Activated B cell treated with CpG ODN at 0.5 μM for 24 hours (primary cell): ENCODE measurements around the gene TBC1D22A. TPM values are rescaled to one million over a fixed set of nuclear protein-coding genes. Genes with fewer than 3 reads are reported as not detected.

ENCODE experiments used
- ATAC-seq: fragments of 200-7000 bp; cut with Tn5 transposase; one replicate; pipeline ENCODE4 v1.10.0; 2021; ENCODE audit warnings: low read depth, mild to moderate bottlenecking, moderate library complexity
- CTCF ChIA-PET: fragments of 350-600 bp; sonication (Branson Sonifier 250); formaldehyde crosslinking; loops from one replicate; lab custom pipeline; 2021; ENCODE audit warnings: antibody characterized with exemption; lab: Charles Lee
- POLR2A ChIA-PET: fragments of 350-600 bp; sonication (Branson Sonifier 250); formaldehyde crosslinking; loops from one replicate; lab custom pipeline; 2021; ENCODE audit warnings: antibody characterized with exemption; lab: Charles Lee
- DNase-seq: peaks from one replicate; pipeline ENCODE4 v3.0.0; 2022
- H3K27ac Mint-ChIP-seq: one replicate; pipeline ENCODE4 v1.8.0; 2020; ENCODE audit warnings: mixed read lengths
- H3K27me3 Mint-ChIP-seq: one replicate; pipeline ENCODE4 v1.8.0; 2021; ENCODE audit warnings: mixed read lengths
- H3K36me3 Mint-ChIP-seq: one replicate; pipeline ENCODE4 v1.8.0; 2021; ENCODE audit warnings: low read depth, mixed read lengths
- H3K4me1 Mint-ChIP-seq: one replicate; pipeline ENCODE4 v1.8.0; 2021; ENCODE audit warnings: mixed read lengths
- H3K4me3 Mint-ChIP-seq: one replicate; pipeline ENCODE4 v1.8.0; 2020; ENCODE audit warnings: mild to moderate bottlenecking, mixed read lengths
- H3K9me3 Mint-ChIP-seq: one replicate; pipeline ENCODE4 v1.8.0; 2020; ENCODE audit warnings: mixed read lengths
- CTCF ChIP-seq: fragments of 200-600 bp; IDR thresholded peaks from one replicate; pipeline ENCODE4 v1.8.0; 2022; ENCODE audit warnings: antibody characterized with exemption, mild to moderate bottlenecking
- intact Hi-C: fragments of 100-400 bp; cut with micrococcal nuclease; formaldehyde crosslinking; loops from one replicate; pipeline ENCODE4 v1.15.1; 2024
- total RNA-seq: library from RNA; stranded (reverse); gene quantifications from 2 replicates; pipeline ENCODE4 v1.2.3, GENCODE V29; 2022

The TBC1D22A gene
- total RNA-seq, 1 donor from 2014 or later, result 85.9 TPM

- CTCF ChIA-PET, result no interaction called here
- POLR2A ChIA-PET, result no interaction called here
- H3K4me3 Mint-ChIP-seq, result no peak overlapping the region
- H3K36me3 Mint-ChIP-seq, result peaks cover 78% of the 10 kb centered on the region
- TF ChIP-seq CTCF, result no peak
- no peak overlapping the region for H3K27ac Mint-ChIP-seq
- H3K4me1 Mint-ChIP-seq, result peaks cover 2% of the 10 kb centered on the region
- no peaks in the 10 kb centered on the region for H3K27me3 Mint-ChIP-seq
- H3K9me3 Mint-ChIP-seq, result no peaks in the 10 kb centered on the region
- no peak for ATAC-seq
- no peak for DNase-seq
- intact Hi-C loops, result no loop called here
Measured at GRCh38 chr22:46991666-46992065, 229.2 kb downstream of the TBC1D22A start.

- intact Hi-C loops, result no loop called here
- H3K9me3 Mint-ChIP-seq, result no peaks in the 10 kb centered on the region
- POLR2A ChIA-PET, result no interaction called here
- peaks cover 77% of the 10 kb centered on the region for H3K36me3 Mint-ChIP-seq
- TF ChIP-seq CTCF, result no peak
- no peak for DNase-seq
- no peaks in the 10 kb centered on the region for H3K27me3 Mint-ChIP-seq
- peaks cover 2% of the 10 kb centered on the region for H3K4me1 Mint-ChIP-seq
- H3K27ac Mint-ChIP-seq, result no peak overlapping the region
- H3K4me3 Mint-ChIP-seq, result no peak overlapping the region
- no peak for ATAC-seq
- CTCF ChIA-PET, result no interaction called here
Measured at GRCh38 chr22:46992121-46992731, 229.8 kb downstream of the TBC1D22A start.

- no peak overlapping the region for H3K4me3 Mint-ChIP-seq
- ChIA-PET POLR2A (no interaction called here), CTCF (no interaction called here)
- H3K27me3 Mint-ChIP-seq, result no peaks in the 10 kb centered on the region
- ATAC-seq (no peak), DNase-seq (no peak)
- intact Hi-C loops, result no loop called here
- no peaks in the 10 kb centered on the region for H3K9me3 Mint-ChIP-seq
- TF ChIP-seq CTCF, result no peak
- peaks cover 3% of the 10 kb centered on the region for H3K4me1 Mint-ChIP-seq
- no peak overlapping the region for H3K27ac Mint-ChIP-seq
- H3K36me3 Mint-ChIP-seq, result peaks cover 86% of the 10 kb centered on the region
Measured at GRCh38 chr22:46993633-46994032, 231.2 kb downstream of the TBC1D22A start.

- ATAC-seq (no peak), DNase-seq (no peak)
- Mint-ChIP-seq H3K9me3 (no peaks in the 10 kb centered on the region), H3K4me3 (no peak overlapping the region), H3K27me3 (no peaks in the 10 kb centered on the region), H3K4me1 (peaks cover 5% of the 10 kb centered on the region), H3K36me3 (peaks cover 87% of the 10 kb centered on the region), H3K27ac (no peak overlapping the region)
- intact Hi-C loops, result no loop called here
- no peak for TF ChIP-seq CTCF
- CTCF ChIA-PET, result no interaction called here
- POLR2A ChIA-PET, result no interaction called here
Measured at GRCh38 chr22:46994265-46994664, 231.8 kb downstream of the TBC1D22A start.

GRCh38 chr22:46994983-46995382, 232.5 kb downstream of the TBC1D22A start:
- ATAC-seq (no peak), DNase-seq (no peak)
- H3K36me3 Mint-ChIP-seq, result peaks cover 88% of the 10 kb centered on the region
- no peak overlapping the region for H3K4me3 Mint-ChIP-seq
- CTCF ChIA-PET, result no interaction called here
- peaks cover 8% of the 10 kb centered on the region for H3K4me1 Mint-ChIP-seq
- no peak overlapping the region for H3K27ac Mint-ChIP-seq
- intact Hi-C loops, result no loop called here
- TF ChIP-seq CTCF, result no peak
- H3K27me3 Mint-ChIP-seq, result no peaks in the 10 kb centered on the region
- no peaks in the 10 kb centered on the region for H3K9me3 Mint-ChIP-seq
- POLR2A ChIA-PET, result no interaction called here
